GM23248 (cell line): ENCODE measurements around the gene PPP6R1.

Source experiments
- EZH2 ChIP-seq: fragments of 200-600 bp; sonication (generic); IDR thresholded peaks from 2 replicates; pipeline ENCODE4 v1.6.1; 2018; ENCODE audit warnings: antibody characterized with exemption, mild to moderate bottlenecking; ENCODE audit not compliant: insufficient read depth, poor library complexity, severe bottlenecking
- EZH2phosphoT487 ChIP-seq: fragments of 200-600 bp; sonication (generic); IDR thresholded peaks from 2 replicates; pipeline ENCODE4 v1.6.1; 2018; ENCODE audit warnings: antibody characterized with exemption, moderate library complexity, mild to moderate bottlenecking, low read depth; ENCODE audit not compliant: insufficient read depth

DNA sequence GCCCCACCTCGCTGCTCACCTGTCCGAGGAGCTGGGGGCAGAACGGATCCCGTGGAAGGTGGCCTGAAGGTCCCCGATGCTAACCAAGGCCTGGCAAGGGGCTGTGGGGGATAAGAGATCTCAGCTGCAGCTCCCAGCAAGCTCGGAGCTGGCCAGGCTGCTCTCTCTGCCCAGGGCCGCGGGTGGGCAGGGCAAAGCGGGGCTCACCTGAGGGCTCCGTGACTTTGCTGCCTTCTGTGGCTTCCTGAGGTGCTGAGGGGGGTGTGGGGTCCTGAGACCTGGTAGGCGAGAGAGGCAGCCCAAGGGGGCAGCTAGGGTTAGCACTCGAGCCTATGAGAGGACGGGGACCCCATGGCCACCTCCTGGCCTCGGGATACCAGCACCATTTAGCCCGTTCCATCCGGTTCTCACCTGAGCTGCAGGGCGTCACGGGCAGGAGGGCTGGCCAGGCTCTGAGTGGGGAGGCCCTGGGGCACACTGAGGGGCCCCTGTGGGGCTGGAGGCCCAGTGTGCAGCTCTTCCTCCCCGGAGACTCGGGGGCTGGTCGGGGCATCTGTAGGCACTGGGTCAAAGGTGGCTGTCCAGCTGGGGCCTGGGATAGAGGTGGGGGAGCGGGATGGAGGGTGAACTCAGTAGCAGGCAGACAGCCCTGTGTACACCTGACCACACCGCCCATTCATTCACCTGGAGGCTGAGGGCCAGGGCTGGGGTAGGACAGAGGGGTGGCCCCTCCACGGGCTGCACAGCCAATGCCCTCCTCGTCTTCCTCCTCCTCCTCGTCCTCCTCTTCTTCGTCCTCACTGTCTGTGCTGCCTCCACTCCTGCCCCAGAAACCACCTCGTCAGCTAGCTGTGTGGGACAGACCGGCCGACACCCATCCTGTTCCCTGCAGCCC is 27.2 kb downstream of the PPP6R1 start:
- no peak for TF ChIP-seq EZH2
- TF ChIP-seq EZH2phosphoT487: no peak
